Thyroid gland (tissue), 4 donors: Measurements from ENCODE around the gene ELL. TPM values are rescaled to one million over a fixed set of nuclear protein-coding genes. Genes with fewer than 3 reads are reported as not detected.
A peak's percentile ranks its signal among the peaks of the same experiment; 100 is the strongest.

Experiments
- DNase-seq, 2 donors: peaks; one replicate each; pipeline ENCODE4 v3.0.0-alpha.2; 2019
- H3K27ac ChIP-seq, 3 donors: fragments of 200-600 bp; sonication (generic); 1 replicate in 2 of 3; 2 replicates in 1 of 3; pipeline ENCODE4 v1.5.1; 2016 to 2019; ENCODE audit warnings: mild to moderate bottlenecking in 1 of 3, moderate library complexity in 1 of 3
- H3K27me3 ChIP-seq: fragments of 200-600 bp; sonication (generic); one replicate; pipeline ENCODE4 v1.5.1; 2019
- H3K36me3 ChIP-seq, 2 donors: fragments of 200-600 bp; sonication (generic); one replicate each; pipeline ENCODE4 v1.5.1; 2016 to 2019
- H3K4me1 ChIP-seq, 2 donors: fragments of 200-600 bp; sonication (generic); one replicate each; pipeline ENCODE4 v1.5.1; 2017 to 2019
- H3K4me3 ChIP-seq, 3 donors: fragments of 200-600 bp; sonication (generic); replicated peaks in 1 of 3; 1 replicate in 2 of 3; 2 replicates in 1 of 3; pipeline ENCODE4 v1.5.1; 2016; ENCODE audit warnings: mild to moderate bottlenecking in 1 of 3
- H3K9me3 ChIP-seq: fragments of 200-600 bp; sonication (generic); one replicate; pipeline ENCODE4 v1.5.1; 2017
- CTCF ChIP-seq, 6 experiments: fragments of 200-600 bp in 3 of 6; fragments of 450-650 bp in 3 of 6; sonication (generic) in 3 of 6; IDR thresholded peaks; one replicate each; pipeline ENCODE4 v1.5.1; 2016 to 2019; ENCODE audit warnings: antibody characterized with exemption in 6 of 6, mild to moderate bottlenecking in 2 of 6, inconsistent platforms in 1 of 6, moderate library complexity in 1 of 6
- POLR2A ChIP-seq, 2 donors: fragments of 450-650 bp; IDR thresholded peaks; one replicate each; pipeline ENCODE4 v1.6.1; 2017; ENCODE audit warnings: antibody characterized with exemption in 2 of 2, mild to moderate bottlenecking in 2 of 2, moderate library complexity in 1 of 2
- WGBS, 2 donors: methylation state at CpG; one replicate each; pipeline ENCODE4 v1.1.5; 2017; 5-methylcytosine and 5-hydroxymethylcytosine counted together
- intact Hi-C: fragments of 100-400 bp; cut with DNase I; formaldehyde crosslinking; loops from one replicate; pipeline ENCODE4 v1.15.1; 2023
- total RNA-seq, 4 donors: library from RNA; depleted of rRNA; stranded (reverse); fragments of >200 nt; gene quantifications; one replicate each; pipeline ENCODE4 v1.2.3, GENCODE V29; 2016

Gene ELL
- total RNA-seq, 4 donors from 2014 or later, result 10.8 to 31.0 (median 11.5) TPM

GRCh38 chr19:18461471-18461870 is 60.4 kb downstream of the ELL start:
- no peak for DNase-seq
- H3K27me3 ChIP-seq, result no peaks in the 10 kb centered on the region
- H3K27ac ChIP-seq, result no peak overlapping the region
- intact Hi-C loops, result loop anchor here (10.0 kb wide), 1 partner anchor 53 kb away; no protein-coding TSS in a partner anchor
- no peaks in the 10 kb centered on the region for H3K9me3 ChIP-seq
- 97 to 99% methylated on average over 12 to 18 of the region's 22 CpGs for WGBS, 2 donors
- no peak overlapping the region for H3K4me3 ChIP-seq
- TF ChIP-seq POLR2A (IDR thresholded peaks at IDR 0.05) (no peak), CTCF (IDR thresholded peaks at IDR 0.05) (no peak)
- H3K36me3 ChIP-seq, result peaks cover 20 to 22% of the 10 kb centered on the region in 2 donors
- peaks cover 16 to 41% of the 10 kb centered on the region in 2 donors for H3K4me1 ChIP-seq

DNA sequence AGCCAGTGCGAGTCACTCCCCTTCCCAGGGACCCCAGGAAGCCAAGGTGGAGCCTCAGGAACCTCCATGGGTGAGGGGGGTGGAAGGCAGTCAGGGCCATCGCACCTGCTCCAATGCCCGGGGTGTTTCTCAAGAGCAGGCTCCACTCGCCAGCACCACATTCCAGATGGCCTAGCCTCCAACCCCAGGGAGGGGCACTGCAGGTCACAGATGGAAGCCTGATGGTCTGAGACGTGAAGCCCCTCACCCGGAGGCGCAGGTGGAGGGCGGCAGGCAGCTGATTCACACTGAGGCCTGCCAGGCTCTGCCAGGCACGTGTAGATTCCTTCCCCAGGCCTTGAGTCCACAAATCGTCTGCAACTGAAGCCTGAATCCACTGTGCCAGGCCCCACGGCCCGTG is 61.0 kb downstream of the ELL start:
- no peak for DNase-seq
- Histone ChIP-seq H3K4me3 (no peak overlapping the region), H3K27me3 (no peaks in the 10 kb centered on the region), H3K9me3 (no peaks in the 10 kb centered on the region), H3K27ac (peak overlapping the region in 2 of 3 donors; percentile 42 to 57), H3K36me3 (peaks cover 20 to 22% of the 10 kb centered on the region in 2 donors), H3K4me1 (peaks cover 16 to 35% of the 10 kb centered on the region in 2 donors)
- 92 to 96% methylated on average over 6 to 11 of the region's 12 CpGs for WGBS, 2 donors
- TF ChIP-seq CTCF (IDR thresholded peaks at IDR 0.05) (no peak), POLR2A (IDR thresholded peaks at IDR 0.05) (no peak)
- intact Hi-C loops, result loop anchor here (10.0 kb wide), 1 partner anchor 54 kb away; no protein-coding TSS in a partner anchor

- peaks cover 20 to 22% of the 10 kb centered on the region in 2 donors for H3K36me3 ChIP-seq
These were observed 64.2 kb downstream of the ELL start for GRCh38 chr19:18457483-18458331.

GRCh38 chr19:18456974-18457373 is 64.9 kb downstream of the ELL start:
- Histone ChIP-seq H3K4me1 (peaks cover 0 to 13% of the 10 kb centered on the region in 2 donors), H3K27ac (no peak overlapping the region), H3K9me3 (no peaks in the 10 kb centered on the region), H3K4me3 (no peak overlapping the region), H3K27me3 (no peaks in the 10 kb centered on the region), H3K36me3 (peaks cover 20 to 22% of the 10 kb centered on the region in 2 donors)
- WGBS, 2 donors, result 72 to 88% methylated on average over 5 to 6 of the region's 9 CpGs
- DNase-seq, result no peak
- intact Hi-C loops, result no loop called here
- TF ChIP-seq CTCF (IDR thresholded peaks at IDR 0.05) (no peak), POLR2A (IDR thresholded peaks at IDR 0.05) (no peak)

More at GRCh38 chr19:18457483-18458331, 64.2 kb downstream of the ELL start:
- intact Hi-C loops, result no loop called here
- Histone ChIP-seq H3K4me3 (no peak overlapping the region), H3K4me1 (peaks cover 0 to 13% of the 10 kb centered on the region in 2 donors), H3K27ac (no peak overlapping the region), H3K27me3 (no peaks in the 10 kb centered on the region), H3K9me3 (no peaks in the 10 kb centered on the region)
- TF ChIP-seq POLR2A (IDR thresholded peaks at IDR 0.05), result no peak
- TF ChIP-seq CTCF (IDR thresholded peaks at IDR 0.05), result no peak
- WGBS, 2 donors, result 84 to 91% methylated on average over 19 to 21 of the region's 21 CpGs
- no peak for DNase-seq

- intact Hi-C loops, result no loop called here
- Histone ChIP-seq H3K27ac (no peak overlapping the region), H3K36me3 (peaks cover 16 to 20% of the 10 kb centered on the region in 2 donors), H3K4me3 (no peak overlapping the region), H3K27me3 (no peaks in the 10 kb centered on the region), H3K4me1 (peaks cover 0 to 13% of the 10 kb centered on the region in 2 donors), H3K9me3 (no peaks in the 10 kb centered on the region)
- no peak for DNase-seq
- TF ChIP-seq POLR2A (IDR thresholded peaks at IDR 0.05) (no peak), CTCF (IDR thresholded peaks at IDR 0.05) (no peak)
- WGBS, 2 donors, result 93 to 94% methylated on average over 3 to 4 of the region's 4 CpGs
These were observed 65.6 kb downstream of the ELL start for GRCh38 chr19:18456279-18456678.
